MCF 10A (cell line): ENCODE measurements around the gene ADGRF4. TPM values are rescaled to one million over a fixed set of nuclear protein-coding genes. Genes with fewer than 3 reads are reported as not detected.

Experiments
- BruUV-seq: library from RNA; stranded (reverse); fragments of 400-500 nt; replicated peaks from 2 replicates; lab custom pipeline; 2021; lab: Mats Ljungman, UMichigan
- CTCF ChIA-PET: fragments of 300-600 bp; sonication (Branson Sonifier 250); formaldehyde crosslinking; extraction: SDS; loops from one replicate; lab custom pipeline; 2021; ENCODE audit warnings: antibody characterized with exemption, inconsistent platforms; lab: Yijun Ruan, JAX
- POLR2A ChIA-PET: fragments of 300-600, 350-650 bp; sonication (Branson Sonifier 250); formaldehyde crosslinking; extraction: SDS; loops from one replicate; lab custom pipeline; 2020; ENCODE audit warnings: antibody characterized with exemption, inconsistent platforms; lab: Yijun Ruan, JAX
- DNase-seq: peaks from one replicate; pipeline ENCODE4 v3.0.0-alpha.2; 2018; ENCODE audit not compliant: unreplicated experiment
- H3K27ac Mint-ChIP-seq: one replicate; pipeline ENCODE4 v1.8.0; 2022; ENCODE audit warnings: mild to moderate bottlenecking, low read depth, mixed read lengths; ENCODE audit not compliant: unreplicated experiment
- H3K27me3 Mint-ChIP-seq: one replicate; pipeline ENCODE4 v1.8.0; 2022; ENCODE audit warnings: mixed read lengths; ENCODE audit not compliant: insufficient read depth, unreplicated experiment
- H3K36me3 Mint-ChIP-seq: one replicate; pipeline ENCODE4 v1.8.0; 2022; ENCODE audit warnings: mild to moderate bottlenecking, moderate library complexity, mixed read lengths; ENCODE audit not compliant: insufficient read depth, unreplicated experiment
- H3K4me1 Mint-ChIP-seq: one replicate; pipeline ENCODE4 v1.8.0; 2022; ENCODE audit warnings: mixed read lengths; ENCODE audit not compliant: insufficient read depth, unreplicated experiment
- H3K4me3 Mint-ChIP-seq: one replicate; pipeline ENCODE4 v1.8.0; 2022; ENCODE audit warnings: mild to moderate bottlenecking, moderate library complexity, mixed read lengths; ENCODE audit not compliant: unreplicated experiment
- H3K9me3 Mint-ChIP-seq: one replicate; pipeline ENCODE4 v1.8.0; 2022; ENCODE audit warnings: mixed read lengths; ENCODE audit not compliant: unreplicated experiment
- CTCF ChIP-seq: fragments of 200-600 bp; IDR thresholded peaks from one replicate; pipeline ENCODE4 v1.8.0; 2022; ENCODE audit warnings: antibody characterized with exemption, mild to moderate bottlenecking; ENCODE audit not compliant: unreplicated experiment
- intact Hi-C: fragments of 100-400 bp; cut with micrococcal nuclease; formaldehyde crosslinking; loops from 2 replicates; pipeline ENCODE4 v1.14.1; 2022
- total RNA-seq: library from RNA; stranded (reverse); gene quantifications from 2 replicates; pipeline ENCODE4 v1.2.3, GENCODE V29; 2022

The ADGRF4 gene
- total RNA-seq, 1 experiment from 2014 or later = 1.2 TPM

GRCh38 chr6:47734831-47735481 is 36.6 kb downstream of the ADGRF4 start:
- intact Hi-C loops = loop anchor here (1.0 to 2.0 kb wide), 5 partner anchors 45 to 321 kb away; no protein-coding TSS in a partner anchor
- Mint-ChIP-seq H3K4me3 (no peak overlapping the region), H3K9me3 (no peaks in the 10 kb centered on the region), H3K36me3 (no peaks in the 10 kb centered on the region), H3K4me1 (peaks cover 8% of the 10 kb centered on the region), H3K27me3 (no peaks in the 10 kb centered on the region), H3K27ac (no peak overlapping the region)
- ChIA-PET POLR2A (interaction anchor here (0.7 to 3.5 kb wide), 8 partner anchors 9 to 1692 kb away, joined by 3 to 27 read pairs (median 6); no protein-coding TSS in a partner anchor), CTCF (interaction anchor here (0.5 to 9.2 kb wide), 41 partner anchors 10 to 1700 kb away, joined by 3 to 288 read pairs (median 6); partner anchors contain the start of gene OPN5)
- no peak for TF ChIP-seq CTCF
- no peak for DNase-seq
- BruUV-seq = no TSS peak

GRCh38 chr6:47736083-47736700 is 37.8 kb downstream of the ADGRF4 start:
- no peak for TF ChIP-seq CTCF
- POLR2A ChIA-PET = no interaction called here
- intact Hi-C loops = no loop called here
- BruUV-seq = no TSS peak
- CTCF ChIA-PET = interaction anchor here (0.7 to 2.0 kb wide), 2 partner anchors 30 to 105 kb away, joined by 3 to 21 read pairs; no protein-coding TSS in a partner anchor
- Mint-ChIP-seq H3K27me3 (no peaks in the 10 kb centered on the region), H3K9me3 (no peaks in the 10 kb centered on the region), H3K4me1 (peaks cover 7% of the 10 kb centered on the region), H3K4me3 (no peak overlapping the region), H3K27ac (no peak overlapping the region), H3K36me3 (no peaks in the 10 kb centered on the region)
- peak; percentile 19 for DNase-seq

- DNase-seq = no peak
Measured at GRCh38 chr6:47737406-47737805, 39.0 kb downstream of the ADGRF4 start.

More at GRCh38 chr6:47737406-47737805, 39.0 kb downstream of the ADGRF4 start:
- peaks cover 12% of the 10 kb centered on the region for H3K4me1 Mint-ChIP-seq
- H3K27me3 Mint-ChIP-seq = no peaks in the 10 kb centered on the region
- no peak overlapping the region for H3K4me3 Mint-ChIP-seq
- intact Hi-C loops = no loop called here
- no peak for TF ChIP-seq CTCF
- H3K27ac Mint-ChIP-seq = no peak overlapping the region
- ChIA-PET POLR2A (no interaction called here), CTCF (interaction anchor here (0.8 to 2.0 kb wide), 3 partner anchors 14 to 106 kb away, joined by 3 to 21 read pairs (median 6); no protein-coding TSS in a partner anchor)
- no peaks in the 10 kb centered on the region for H3K36me3 Mint-ChIP-seq
- H3K9me3 Mint-ChIP-seq = no peaks in the 10 kb centered on the region
- BruUV-seq = no TSS peak
